ENCODE measurements around the gene CDC6. TPM values are rescaled to one million over a fixed set of nuclear protein-coding genes. Genes with fewer than 3 reads are reported as not detected.

Gene CDC6
- total and polyA plus RNA-seq, 2 of the 8 experiments (the other 6 are each of a cell fraction or from before 2014, with no cell fraction given): 50.5 to 140 TPM

GRCh38 chr17:40327735-40328385, 40.2 kb downstream of the CDC6 start (continued):
- TF ChIP-seq EZH2 (IDR thresholded peaks at IDR 0.05; ENCODE audit: low read depth, low read length, severe bottlenecking) (no peak), POLR2A (IDR thresholded peaks at IDR 0.05; ENCODE audit: control extremely low read depth in 1 of 2, low read depth in 2 of 2, low read length in 2 of 2) (no peak), HDAC6 (IDR thresholded peaks at IDR 0.05; ENCODE audit: low read depth, low read length) (no peak), CBX8 (IDR thresholded peaks at IDR 0.05; ENCODE audit: borderline replicate concordance, low read depth, low read length) (no peak), USF2 (IDR thresholded peaks at IDR 0.05; ENCODE audit: low read length) (no peak)
